PC-3 (cell line): ENCODE results near the gene CAST. TPM values are rescaled to one million over a fixed set of nuclear protein-coding genes. Genes with fewer than 3 reads are reported as not detected.

Experiments
- ATAC-seq: fragments of 200-7000 bp; cut with Tn5 transposase; 2 replicates; pipeline ENCODE4 v1.9.1; 2020; ENCODE audit warnings: mild to moderate bottlenecking, moderate library complexity
- BruUV-seq: library from RNA; stranded (reverse); fragments of 400-500 nt; replicated peaks from 2 replicates; lab custom pipeline; 2021; lab: Mats Ljungman, UMichigan
- CTCF ChIA-PET: fragments of 300-600 bp; sonication (Branson Sonifier 250); formaldehyde crosslinking; loops from one replicate; lab custom pipeline; 2022; ENCODE audit warnings: antibody characterized with exemption; lab: Charles Lee
- POLR2A ChIA-PET: fragments of 300-600 bp; sonication (Branson Sonifier 250); formaldehyde crosslinking; loops from one replicate; lab custom pipeline; 2022; ENCODE audit warnings: antibody characterized with exemption; ENCODE audit not compliant: unreplicated experiment; lab: Charles Lee
- DNase-seq: peaks from one replicate; pipeline ENCODE4 v3.0.0-alpha.2; 2015
- H2AFZ ChIP-seq: fragments of 300-600 bp; sonication (generic); 2 replicates; pipeline ENCODE4 v1.6.0; 2016; ENCODE audit warnings: antibody characterized with exemption, low read length
- H3F3A ChIP-seq: fragments of 300-600 bp; sonication (generic); one replicate; pipeline ENCODE4 v1.6.0; 2017; ENCODE audit warnings: antibody characterized with exemption, low read length, control low read depth, mild to moderate bottlenecking; ENCODE audit not compliant: unreplicated experiment
- H3K27ac ChIP-seq: fragments of 300-600 bp; sonication (generic); 2 replicates; pipeline ENCODE4 v1.5.1; 2016; ENCODE audit warnings: mild to moderate bottlenecking, low read length
- H3K27me3 ChIP-seq: fragments of 300-600 bp; sonication (generic); 2 replicates; pipeline ENCODE4 v1.6.1; 2016; ENCODE audit warnings: low read length, mixed read lengths
- H3K36me3 ChIP-seq: fragments of 300-600 bp; sonication (generic); 2 replicates; pipeline ENCODE4 v1.6.1; 2016; ENCODE audit warnings: low read depth, mixed run types, low read length, mixed read lengths
- H3K4me1 ChIP-seq: fragments of 300-600 bp; sonication (generic); 2 replicates; pipeline ENCODE4 v1.5.1; 2016; ENCODE audit warnings: low read length; ENCODE audit not compliant: insufficient read depth
- H3K4me2 ChIP-seq: fragments of 300-600 bp; sonication (generic); 2 replicates; pipeline ENCODE4 v1.6.0; 2016; ENCODE audit warnings: low read length
- H3K4me3 ChIP-seq: fragments of 300-600 bp; sonication (generic); 2 replicates; pipeline ENCODE4 v1.5.1; 2016; ENCODE audit warnings: mild to moderate bottlenecking, low read length, mixed read lengths
- H3K79me2 ChIP-seq: fragments of 300-600 bp; sonication (generic); 2 replicates; pipeline ENCODE4 v1.6.1; 2017; ENCODE audit warnings: low read length, mixed read lengths
- H3K9ac ChIP-seq: fragments of 300-600 bp; sonication (generic); 2 replicates; pipeline ENCODE4 v1.6.0; 2016; ENCODE audit warnings: mild to moderate bottlenecking, low read length
- H3K9me2 ChIP-seq: fragments of 300-600 bp; sonication (generic); replicated peaks from 2 replicates; pipeline ENCODE4 v1.6.1; 2016; ENCODE audit warnings: mixed run types, low read length, mixed read lengths
- H3K9me3 ChIP-seq: fragments of 300-600 bp; sonication (generic); 2 replicates; pipeline ENCODE4 v1.6.1; 2016; ENCODE audit warnings: low read length, mixed read lengths
- H4K20me1 ChIP-seq: fragments of 300-600 bp; sonication (generic); 2 replicates; pipeline ENCODE4 v1.6.1; 2016; ENCODE audit warnings: low read length, mixed read lengths
- CTCF ChIP-seq: fragments of 300-600 bp; sonication (generic); conservative IDR thresholded peaks from 2 replicates; pipeline ENCODE4 v1.5.1; 2017; ENCODE audit warnings: antibody characterized with exemption, low read depth, mild to moderate bottlenecking, low read length
- EZH2 ChIP-seq: fragments of 300-600 bp; sonication (generic); IDR thresholded peaks from one replicate; pipeline ENCODE4 v1.6.1; 2017; ENCODE audit warnings: antibody characterized with exemption, mild to moderate bottlenecking, low read length; ENCODE audit not compliant: unreplicated experiment
- EZH2phosphoT487 ChIP-seq: fragments of 300-600 bp; sonication (generic); IDR thresholded peaks from 2 replicates; pipeline ENCODE4 v1.6.1; 2018; ENCODE audit warnings: mild to moderate bottlenecking, antibody characterized with exemption, low read length, borderline replicate concordance
- intact Hi-C: fragments of 100-400 bp; cut with micrococcal nuclease; formaldehyde crosslinking; loops from 2 replicates; pipeline ENCODE4 v1.9.0; 2023
- total RNA-seq: library from RNA; depleted of rRNA; stranded (reverse); fragments of >200 nt; gene quantifications from 2 replicates; pipeline ENCODE4 v1.2.3, GENCODE V29; 2014

The CAST gene
- total RNA-seq, 1 experiment from 2014 or later, result 73.2 TPM

- ChIA-PET CTCF (no interaction called here), POLR2A (no interaction called here)
- H3K27me3 ChIP-seq, result no peaks in the 10 kb centered on the region
Measured at GRCh38 chr5:96775689-96776088, 113.5 kb downstream of the CAST start.

GRCh38 chr5:96776621-96777020 is 114.4 kb downstream of the CAST start:
- H2AFZ ChIP-seq, result no peak overlapping the region
- no peak for TF ChIP-seq EZH2phosphoT487
- no peak for TF ChIP-seq CTCF
- H3K4me3 ChIP-seq, result no peak overlapping the region
- peaks cover 8% of the 10 kb centered on the region for H4K20me1 ChIP-seq
- peaks cover 6% of the 10 kb centered on the region for H3F3A ChIP-seq
- no peaks in the 10 kb centered on the region for H3K27me3 ChIP-seq
- no peak overlapping the region for H3K27ac ChIP-seq
- intact Hi-C loops, result no loop called here
- DNase-seq, result no peak
- no peak overlapping the region for H3K9ac ChIP-seq
- no peaks in the 10 kb centered on the region for H3K9me3 ChIP-seq
- H3K79me2 ChIP-seq, result no peaks in the 10 kb centered on the region
- peaks cover 17% of the 10 kb centered on the region for H3K4me1 ChIP-seq
- peaks cover 18% of the 10 kb centered on the region for H3K36me3 ChIP-seq
- ChIA-PET CTCF (no interaction called here), POLR2A (interaction anchor here (0.6 kb wide), 1 partner anchor 213 kb away, joined by 4 read pairs; no protein-coding TSS in a partner anchor)
- no peak overlapping the region for H3K4me2 ChIP-seq
- no peaks in the 10 kb centered on the region for H3K9me2 ChIP-seq
- no TSS peak for BruUV-seq
- ATAC-seq, result no peak

More at GRCh38 chr5:96775689-96776088, 113.5 kb downstream of the CAST start:
- H3K9me2 ChIP-seq, result no peaks in the 10 kb centered on the region
- H3K4me2 ChIP-seq, result no peak overlapping the region
- intact Hi-C loops, result no loop called here
- no peaks in the 10 kb centered on the region for H3K9me3 ChIP-seq
- peaks cover 8% of the 10 kb centered on the region for H3K4me1 ChIP-seq
- no peak overlapping the region for H2AFZ ChIP-seq
- peaks cover 3% of the 10 kb centered on the region for H3F3A ChIP-seq
- no peak overlapping the region for H3K4me3 ChIP-seq
- no peak for DNase-seq
- no peak for TF ChIP-seq CTCF
- no peak for TF ChIP-seq EZH2phosphoT487
- no peak for TF ChIP-seq EZH2
- H3K27ac ChIP-seq, result no peak overlapping the region
- BruUV-seq, result no TSS peak
- no peaks in the 10 kb centered on the region for H3K79me2 ChIP-seq
- peaks cover 3% of the 10 kb centered on the region; the same call in 1 of the 2 replicates for H4K20me1 ChIP-seq
- H3K9ac ChIP-seq, result no peak overlapping the region
- no peak for ATAC-seq
- H3K36me3 ChIP-seq, result peaks cover 18% of the 10 kb centered on the region

- DNase-seq, result no peak
- Histone ChIP-seq H3K4me2 (no peak overlapping the region), H2AFZ (no peak overlapping the region), H4K20me1 (peaks cover 9% of the 10 kb centered on the region), H3K79me2 (no peaks in the 10 kb centered on the region), H3K4me1 (peaks cover 22% of the 10 kb centered on the region), H3K27me3 (no peaks in the 10 kb centered on the region), H3K9me3 (no peaks in the 10 kb centered on the region), H3K4me3 (no peak overlapping the region), H3F3A (peaks cover 6% of the 10 kb centered on the region), H3K36me3 (peaks cover 16% of the 10 kb centered on the region), H3K9me2 (no peaks in the 10 kb centered on the region), H3K9ac (no peak overlapping the region), H3K27ac (no peak overlapping the region)
- no peak for ATAC-seq
- ChIA-PET CTCF (no interaction called here), POLR2A (no interaction called here)
- TF ChIP-seq EZH2phosphoT487, result no peak
- no peak for TF ChIP-seq EZH2
- no peak for TF ChIP-seq CTCF
- no TSS peak for BruUV-seq
- intact Hi-C loops, result no loop called here
Measured at GRCh38 chr5:96778409-96778808, 116.2 kb downstream of the CAST start.
